Heart right ventricle (tissue), 16 donors: ENCODE results near the gene HOMER1. TPM values are rescaled to one million over a fixed set of nuclear protein-coding genes. Genes with fewer than 3 reads are reported as not detected.
A peak's percentile ranks its signal among the peaks of the same experiment; 100 is the strongest.

Experiments used
- ATAC-seq, 8 donors: fragments of 200-7000 bp; cut with Tn5 transposase; one replicate each; pipeline ENCODE4 v1.9.1; 2020; ENCODE audit warnings: mild to moderate bottlenecking in 8 of 8, moderate library complexity in 8 of 8, moderate number of reproducible peaks in 1 of 8
- DNase-seq, 2 donors: peaks; one replicate each; pipeline ENCODE4 v3.0.0-alpha.2; 2020
- H3K27ac ChIP-seq, 10 donors: fragments of 200-600 bp; sonication (generic) in 2 of 10; one replicate each; pipeline versions ENCODE4 v1.5.0 to v1.8.0; 2020 to 2022; ENCODE audit warnings: mild to moderate bottlenecking in 3 of 10
- H3K27me3 ChIP-seq, 7 donors: fragments of 200-600 bp; one replicate each; pipeline ENCODE4 v1.8.0; 2021 to 2022; ENCODE audit warnings: mild to moderate bottlenecking in 2 of 7
- H3K36me3 ChIP-seq, 9 donors: fragments of 200-600 bp; sonication (generic) in 1 of 9; one replicate each; pipeline versions ENCODE4 v1.5.0 to v1.8.0; 2020 to 2022; ENCODE audit warnings: mild to moderate bottlenecking in 2 of 9
- H3K4me1 ChIP-seq, 9 donors: fragments of 200-600 bp; sonication (generic) in 1 of 9; one replicate each; pipeline versions ENCODE4 v1.5.0 to v1.8.0; 2020 to 2022; ENCODE audit warnings: mild to moderate bottlenecking in 4 of 9
- H3K4me3 ChIP-seq, 10 donors: fragments of 200-600 bp; sonication (generic) in 2 of 10; one replicate each; pipeline versions ENCODE4 v1.5.0 to v1.8.0; 2020 to 2022; ENCODE audit warnings: mild to moderate bottlenecking in 7 of 10, moderate library complexity in 2 of 10
- H3K9me3 ChIP-seq, 11 donors: fragments of 200-600 bp in 10 of 11; sonication (generic) in 2 of 11; one replicate each; pipeline versions ENCODE4 v1.5.0 to v1.8.0; 2013 to 2022; ENCODE audit warnings: mild to moderate bottlenecking in 2 of 11, control low read depth in 1 of 11, moderate library complexity in 1 of 11
- WGBS, 2 donors: extraction: QIAGEN DNeasy Blood & Tissue Kit; methylation state at CpG; one replicate each; pipeline ENCODE4 v1.1.7; 2013; ENCODE audit warnings: inconsistent platforms in 1 of 2; 5-methylcytosine and 5-hydroxymethylcytosine counted together
- intact Hi-C, 10 donors: fragments of 100-400 bp; cut with DNase I; formaldehyde crosslinking; loops; one replicate each; pipeline versions ENCODE4 v1.11.1 to v1.14.2; 2022
- polyA plus RNA-seq, 2 donors: library from polyadenylated mRNA; stranded (reverse); fragments of 200-250 nt; gene quantifications; one replicate each; pipeline ENCODE4 v1.2.3, GENCODE V29; 2013
- total RNA-seq, 10 donors: library from RNA; stranded (reverse); fragmentation: NEBNext Ultra II Directional in 3 of 10; extraction: Animal tissue kit (Norgen Biotek cat#: 25700) in 3 of 10; gene quantifications; one replicate each; pipeline versions ENCODE4 v1.2.1 to v1.2.4, GENCODE V29; 2021 to 2023
- TF ChIP-seq, protein P1 (sequence below), 9 donors: fragments of 200-600 bp; sonication (generic) in 2 of 9; IDR thresholded peaks; one replicate each; pipeline versions ENCODE4 v1.5.0 to v1.8.0; 2021 to 2022; ENCODE audit warnings: antibody characterized with exemption in 9 of 9, mild to moderate bottlenecking in 5 of 9, moderate library complexity in 1 of 9
- donor health status: Arrhythmogenic right ventricular cardiomyopathy.
- donor health status: ischemic (EF 13 %, LVEDD 7.1; RV severe dilation, severe dysfunction).
- donor health status: healthy with polysubstance abuse.
- donor health status: DM: no; HTN: yes; CAD: no.
- donor health status: DM: no; HTN: no; CAD: no.
- donor health status: ischemic (EF 25% LVEDD 6.9; RV normal size, moderate dysfunction).
- donor health status: ischemic (EF 25% LVEDD 5.7; RV mildly dilated, moderate dysfunction).
- donor health status: healthy.
- donor health status: DM: yes; HTN: yes; CAD: no.
- donor health status: Ischemic cardiomyopathy.
- donor health status: ischemic (EF 35%, LVEDD 5.7; RV mildly dilated, moderate dysfunction).
- donor health status: nonischemic (EF 11% LVEDD 7.7; RV severe dilation, severe dysfunction).
- donor health status: DM: yes; HTN: yes; CAD: no.
- donor health status: PGD.
- donor health status: ischemic (EF 29% LVEDD 5.4; RV normal size, mild dysfunction).
- donor health status: nonischemic (EF 23%, LVEDD 6.1; RV moderate dilation, normal function).

The HOMER1 gene
- total and polyA plus RNA-seq, 12 donors = 4.7 to 109 (median 61.0) TPM

DNA sequence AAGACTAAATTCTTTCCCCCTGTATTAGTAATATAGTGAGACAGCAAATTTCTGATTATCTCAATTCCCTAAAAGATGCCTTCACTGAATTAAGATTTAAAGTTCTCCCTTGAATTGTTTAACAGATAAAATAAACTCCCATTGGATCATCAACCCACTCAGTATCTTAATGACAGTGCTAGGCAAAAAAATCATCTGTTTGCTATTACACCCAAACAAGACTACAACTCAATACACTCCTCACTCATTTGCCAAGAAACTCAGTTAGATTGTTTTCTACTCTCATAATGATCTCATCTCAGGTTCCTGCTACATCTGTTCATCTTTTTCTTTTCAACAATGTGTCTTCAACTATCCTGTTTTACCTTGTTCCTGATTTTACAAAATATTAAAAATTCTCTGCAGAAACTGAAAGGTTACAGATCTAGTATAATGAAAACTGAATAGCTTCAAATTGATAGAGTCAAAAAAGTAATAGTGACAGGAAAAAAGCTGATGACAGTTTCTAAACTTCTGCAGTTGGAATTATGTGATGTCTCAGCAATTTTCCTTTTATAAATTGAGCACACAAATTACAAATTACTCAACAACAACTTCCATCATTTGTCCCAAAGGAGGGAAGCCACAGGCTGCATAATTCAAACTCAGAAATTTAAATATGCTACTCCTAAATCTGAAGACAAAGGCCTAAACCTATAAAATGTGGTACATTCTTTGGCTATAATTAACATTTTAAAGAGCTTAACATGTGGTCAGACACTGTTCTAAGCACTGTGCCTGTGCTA is 39.4 kb downstream of the HOMER1 start:
- no peaks in the 10 kb centered on the region for H3K9me3 ChIP-seq
- H3K4me3 ChIP-seq = no peak overlapping the region
- H3K27ac ChIP-seq = peak overlapping the region in 4 of 10 donors; percentile 7 to 35 (median 13)
- intact Hi-C loops = loop anchor here in 1 of 10 donors (5.0 kb wide), 1 partner anchor 38 kb away; the partner anchor contains the start of gene HOMER1
- DNase-seq = no peak
- H3K4me1 ChIP-seq = peaks cover 0 to 41% (median 15%) of the 10 kb centered on the region in 9 donors
- TF ChIP-seq, protein P1, sequence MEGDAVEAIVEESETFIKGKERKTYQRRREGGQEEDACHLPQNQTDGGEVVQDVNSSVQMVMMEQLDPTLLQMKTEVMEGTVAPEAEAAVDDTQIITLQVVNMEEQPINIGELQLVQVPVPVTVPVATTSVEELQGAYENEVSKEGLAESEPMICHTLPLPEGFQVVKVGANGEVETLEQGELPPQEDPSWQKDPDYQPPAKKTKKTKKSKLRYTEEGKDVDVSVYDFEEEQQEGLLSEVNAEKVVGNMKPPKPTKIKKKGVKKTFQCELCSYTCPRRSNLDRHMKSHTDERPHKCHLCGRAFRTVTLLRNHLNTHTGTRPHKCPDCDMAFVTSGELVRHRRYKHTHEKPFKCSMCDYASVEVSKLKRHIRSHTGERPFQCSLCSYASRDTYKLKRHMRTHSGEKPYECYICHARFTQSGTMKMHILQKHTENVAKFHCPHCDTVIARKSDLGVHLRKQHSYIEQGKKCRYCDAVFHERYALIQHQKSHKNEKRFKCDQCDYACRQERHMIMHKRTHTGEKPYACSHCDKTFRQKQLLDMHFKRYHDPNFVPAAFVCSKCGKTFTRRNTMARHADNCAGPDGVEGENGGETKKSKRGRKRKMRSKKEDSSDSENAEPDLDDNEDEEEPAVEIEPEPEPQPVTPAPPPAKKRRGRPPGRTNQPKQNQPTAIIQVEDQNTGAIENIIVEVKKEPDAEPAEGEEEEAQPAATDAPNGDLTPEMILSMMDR (IDR thresholded peaks at IDR 0.05) = no peak
- ATAC-seq = no peak
- H3K27me3 ChIP-seq = no peaks in the 10 kb centered on the region
- no peaks in the 10 kb centered on the region for H3K36me3 ChIP-seq

DNA sequence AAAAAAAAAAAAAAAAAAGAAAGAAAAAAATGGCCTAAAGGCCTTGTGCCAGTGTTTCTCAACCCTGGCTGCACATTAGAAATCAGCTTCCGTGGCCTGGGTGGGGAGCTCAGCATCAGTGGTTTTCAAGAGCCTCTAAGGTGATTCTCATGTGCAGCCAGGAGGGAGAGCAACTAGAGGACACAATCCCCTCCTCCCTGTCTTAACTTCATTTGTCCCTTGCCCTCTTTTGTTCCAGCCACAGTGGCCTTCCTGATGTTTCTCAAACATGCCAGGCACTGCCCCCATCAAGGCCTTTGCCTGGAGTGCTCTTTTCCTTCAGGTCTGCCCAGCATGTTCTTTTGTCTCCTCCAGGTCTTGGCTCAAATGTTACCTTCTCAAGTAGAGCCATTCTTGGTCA is 42.4 kb downstream of the HOMER1 start:
- H3K9me3 ChIP-seq = no peaks in the 10 kb centered on the region
- H3K4me1 ChIP-seq = peaks cover 0 to 46% (median 6%) of the 10 kb centered on the region in 9 donors
- no peaks in the 10 kb centered on the region for H3K36me3 ChIP-seq
- no peak overlapping the region for H3K4me3 ChIP-seq
- TF ChIP-seq, protein P1 (IDR thresholded peaks at IDR 0.05) = no peak
- 32 to 82% methylated on average over 1 of the region's 1 CpG for WGBS, 2 donors
- no peaks in the 10 kb centered on the region for H3K27me3 ChIP-seq
- intact Hi-C loops = loop anchor here in 1 of 10 donors (5.0 kb wide), 1 partner anchor 41 kb away; the partner anchor contains the start of gene HOMER1
- ATAC-seq = peak in 4 of 8 donors; percentile 23 to 56 (median 50)
- no peak for DNase-seq
- H3K27ac ChIP-seq = no peak overlapping the region

DNA sequence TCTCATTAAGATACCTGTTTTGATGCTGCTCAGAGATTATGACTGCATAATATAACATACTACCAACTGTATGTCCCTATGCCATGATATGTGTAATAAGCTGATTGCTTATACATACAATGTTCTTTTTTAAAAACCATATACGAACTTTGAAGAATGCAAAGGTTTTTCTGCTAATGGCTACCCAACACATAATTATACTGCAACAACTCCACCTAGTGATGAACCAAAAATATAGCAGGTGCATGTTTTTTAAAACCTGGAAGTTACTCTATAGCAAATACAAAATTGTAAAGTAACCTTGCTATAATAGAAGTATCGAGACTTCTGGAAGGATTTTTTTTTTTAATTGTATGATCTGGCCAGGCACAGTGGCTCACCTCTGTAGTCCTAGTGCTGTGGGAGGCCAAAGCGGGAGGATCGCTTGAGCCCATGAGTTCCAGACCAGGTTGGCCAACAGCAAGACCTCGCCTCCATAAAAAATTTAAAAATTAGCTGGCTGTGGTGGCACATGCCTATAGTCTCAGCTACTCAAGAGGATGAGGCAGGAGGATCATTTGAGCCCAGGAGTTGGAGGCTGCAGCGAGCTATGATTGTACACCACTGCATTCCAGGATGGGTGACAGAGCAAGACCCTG is 49.1 kb downstream of the HOMER1 start:
- H3K27me3 ChIP-seq = no peaks in the 10 kb centered on the region
- H3K36me3 ChIP-seq = no peaks in the 10 kb centered on the region
- intact Hi-C loops = loop anchor here in 9 of 10 donors (5.0 to 10.0 kb wide), 6 partner anchors 328 to 443 kb away; no protein-coding TSS in a partner anchor
- DNase-seq (no peak), ATAC-seq (peak in 4 of 8 donors; percentile 36 to 55 (median 49))
- 68 to 69% methylated on average over 6 of the region's 6 CpGs for WGBS, 2 donors
- H3K4me1 ChIP-seq = peaks cover 0 to 25% (median 4%) of the 10 kb centered on the region in 9 donors
- no peak overlapping the region for H3K27ac ChIP-seq
- TF ChIP-seq, protein P1 (IDR thresholded peaks at IDR 0.05) = peak; percentile 12 to 71 (median 57)
- no peak overlapping the region for H3K4me3 ChIP-seq
- no peaks in the 10 kb centered on the region for H3K9me3 ChIP-seq

DNA sequence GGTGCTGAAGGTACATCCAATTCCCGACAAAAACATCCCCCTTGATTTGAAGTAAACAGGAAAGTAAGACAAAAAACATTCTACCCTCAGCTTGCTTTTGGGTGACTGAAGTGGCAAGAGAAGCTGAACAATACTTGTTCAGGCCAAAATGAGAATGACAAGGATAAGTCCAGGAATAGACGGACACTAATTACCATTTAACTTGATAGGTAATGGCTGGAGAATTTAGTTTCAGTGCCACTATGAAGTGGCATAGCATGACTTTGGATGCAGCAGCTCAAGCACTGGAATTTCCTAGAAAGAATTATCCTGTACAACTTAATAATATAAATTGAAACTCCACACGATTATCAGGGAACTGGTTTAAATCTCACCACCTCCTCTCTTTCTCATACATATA is 49.7 kb downstream of the HOMER1 start:
- intact Hi-C loops = loop anchor here in 9 of 10 donors (5.0 to 10.0 kb wide), 5 partner anchors 329 to 442 kb away; no protein-coding TSS in a partner anchor
- Histone ChIP-seq H3K36me3 (no peaks in the 10 kb centered on the region), H3K4me3 (no peak overlapping the region), H3K27me3 (no peaks in the 10 kb centered on the region), H3K9me3 (no peaks in the 10 kb centered on the region), H3K27ac (no peak overlapping the region), H3K4me1 (peaks cover 0 to 26% (median 4%) of the 10 kb centered on the region in 9 donors)
- whole genome bisulfite sequencing, 2 donors = 54% methylated on average over 3 of the region's 3 CpGs
- DNase-seq (no peak), ATAC-seq (peak in 3 of 8 donors; percentile 15 to 39 (median 22))
- TF ChIP-seq, protein P1 (IDR thresholded peaks at IDR 0.05) = no peak
